H1 (cell line): ENCODE results near the gene LANCL2. TPM values are rescaled to one million over a fixed set of nuclear protein-coding genes. Genes with fewer than 3 reads are reported as not detected.

ENCODE experiments used
- CTCF ChIA-PET: fragments of 300-600 bp; sonication (Branson Sonifier 250); formaldehyde crosslinking; loops from one replicate; lab custom pipeline; 2021; ENCODE audit not compliant: partially characterized antibody; lab: Charles Lee
- POLR2A ChIA-PET: fragments of 300-600 bp; sonication (Branson Sonifier 250); formaldehyde crosslinking; loops from one replicate; lab custom pipeline; 2021; ENCODE audit warnings: inconsistent platforms; ENCODE audit not compliant: partially characterized antibody; lab: Charles Lee
- DNase-seq, 2 experiments: peaks; one replicate each; pipeline versions ENCODE4 v3.0.0 to v3.0.0-alpha.2; 2010 to 2022; ENCODE audit warnings: low spot score in 2 of 2, low read depth in 1 of 2, mixed read lengths in 1 of 2
- FAIRE-seq: peaks from 2 replicates; lab custom pipeline; 2011; peaks lifted over from hg19 to GRCh38; lab: Jason Lieb, UNC
- H2AFZ ChIP-seq: 2 replicates; pipeline ENCODE4 v1.8.1; 2012; ENCODE audit warnings: low read length, inconsistent platforms
- H2AK5ac ChIP-seq: 2 replicates; pipeline ENCODE4 v1.6.1; 2013; ENCODE audit warnings: low read depth, low read length
- H2BK120ac ChIP-seq: replicated peaks from 2 replicates; pipeline ENCODE3; 2013; ENCODE audit warnings: low read depth, low read length, inconsistent platforms
- H2BK12ac ChIP-seq: 2 replicates; pipeline ENCODE4 v1.6.1; 2013; ENCODE audit warnings: low read depth, low read length
- H2BK15ac ChIP-seq: 2 replicates; pipeline ENCODE4 v1.6.1; 2013; ENCODE audit warnings: low read length
- H2BK20ac ChIP-seq: 2 replicates; pipeline ENCODE4 v1.6.1; 2013; ENCODE audit warnings: low read length
- H2BK5ac ChIP-seq: 2 replicates; pipeline ENCODE4 v1.6.1; 2013; ENCODE audit warnings: low read depth, low read length
- H3K14ac ChIP-seq: 2 replicates; pipeline ENCODE4 v1.6.1; 2013; ENCODE audit warnings: inconsistent platforms; ENCODE audit not compliant: insufficient read length
- H3K18ac ChIP-seq: 2 replicates; pipeline ENCODE4 v1.6.1; 2013; ENCODE audit warnings: low read length; ENCODE audit errors: extremely low read depth
- H3K23ac ChIP-seq: 2 replicates; pipeline ENCODE4 v1.6.1; 2013; ENCODE audit warnings: inconsistent platforms; ENCODE audit not compliant: insufficient read length
- H3K23me2 ChIP-seq: 2 replicates; pipeline ENCODE4 v1.6.1; 2013; ENCODE audit warnings: low read depth, low read length
- H3K27ac ChIP-seq: 2 replicates; pipeline ENCODE4 v1.6.1; 2011; ENCODE audit warnings: low read depth, low read length, inconsistent platforms
- H3K27me3 ChIP-seq, 4 experiments: replicated peaks in 1 of 4; 1 replicate in 1 of 4; 2 replicates in 3 of 4; pipeline versions ENCODE4 v1.6.1 to v1.8.1; 2011 to 2013; ENCODE audit warnings: low read length in 3 of 4, mild to moderate bottlenecking in 3 of 4, inconsistent platforms in 2 of 4, mixed read lengths in 2 of 4, moderate library complexity in 1 of 4; ENCODE audit not compliant: control insufficient read depth in 3 of 4, insufficient read depth in 3 of 4; ENCODE audit errors: extremely low read depth in 1 of 4
- H3K36me3 ChIP-seq, 4 experiments: 2 replicates each; pipeline versions ENCODE4 v1.6.1 to v1.8.1; 2011 to 2013; ENCODE audit warnings: mild to moderate bottlenecking in 4 of 4, low read length in 3 of 4, moderate library complexity in 2 of 4, control low read depth in 1 of 4, inconsistent platforms in 1 of 4; ENCODE audit not compliant: insufficient read depth in 4 of 4, control insufficient read depth in 2 of 4
- H3K4ac ChIP-seq: replicated peaks from 2 replicates; pipeline ENCODE3; 2013; ENCODE audit warnings: low read length, low read depth, mixed read lengths, inconsistent platforms; ENCODE audit not compliant: insufficient read length
- H3K4me1 ChIP-seq, 4 experiments: replicated peaks in 1 of 4; 1 replicate in 1 of 4; 2 replicates in 3 of 4; pipeline versions ENCODE4 v1.6.1 to v1.8.1; 2011 to 2013; ENCODE audit warnings: low read length in 3 of 4, inconsistent platforms in 2 of 4, mixed read lengths in 1 of 4; ENCODE audit not compliant: insufficient read depth in 4 of 4, control insufficient read depth in 3 of 4
- H3K4me2 ChIP-seq, 2 experiments: 2 replicates each; pipeline versions ENCODE4 v1.6.1 to v1.8.1; 2011 to 2013; ENCODE audit warnings: low read depth in 2 of 2, low read length in 2 of 2, control low read depth in 1 of 2, inconsistent platforms in 1 of 2, mild to moderate bottlenecking in 1 of 2; ENCODE audit not compliant: insufficient read depth in 1 of 2
- H3K4me3 ChIP-seq, 4 experiments: fragments of 200-600, 300-600 bp in 1 of 4; sonication (generic), shearing (Covaris generic), sonication (Bioruptor Twin) in 1 of 4; 2 replicates each; pipeline versions ENCODE4 v1.5.1 to v1.8.1; 2011 to 2016; ENCODE audit warnings: low read length in 4 of 4, low read depth in 3 of 4, control low read depth in 2 of 4, inconsistent platforms in 2 of 4, mild to moderate bottlenecking in 2 of 4, mixed read lengths in 1 of 4, moderate library complexity in 1 of 4; ENCODE audit not compliant: insufficient read depth in 2 of 4; ENCODE audit errors: extremely low read depth in 1 of 4
- H3K56ac ChIP-seq: replicated peaks from 2 replicates; pipeline ENCODE3; 2013; ENCODE audit warnings: low read depth, mild to moderate bottlenecking, mixed read lengths, low read length, inconsistent platforms; ENCODE audit not compliant: insufficient read length
- H3K79me1 ChIP-seq: 2 replicates; pipeline ENCODE4 v1.6.1; 2013; ENCODE audit warnings: low read depth, low read length, control low read depth
- H3K79me2 ChIP-seq, 2 experiments: 2 replicates each; pipeline versions ENCODE4 v1.6.1 to v1.8.1; 2012 to 2013; ENCODE audit warnings: low read length in 2 of 2, mild to moderate bottlenecking in 2 of 2, inconsistent platforms in 1 of 2; ENCODE audit not compliant: insufficient read depth in 2 of 2, control insufficient read depth in 1 of 2
- H3K9ac ChIP-seq, 4 experiments: replicated peaks in 1 of 4; 1 replicate in 1 of 4; 2 replicates in 3 of 4; pipeline versions ENCODE4 v1.6.1 to v1.8.1; 2011 to 2013; ENCODE audit warnings: low read depth in 3 of 4, low read length in 3 of 4, control low read depth in 2 of 4, mild to moderate bottlenecking in 2 of 4, moderate library complexity in 2 of 4, inconsistent platforms in 1 of 4; ENCODE audit errors: extremely low read depth in 1 of 4
- H3K9me3 ChIP-seq, 2 experiments: 2 replicates each; pipeline versions ENCODE4 v1.6.1 to v1.8.1; 2012 to 2013; ENCODE audit warnings: mild to moderate bottlenecking in 2 of 2, moderate library complexity in 2 of 2, control low read depth in 1 of 2, inconsistent platforms in 1 of 2, low read depth in 1 of 2, low read length in 1 of 2, mixed read lengths in 1 of 2; ENCODE audit not compliant: insufficient read depth in 2 of 2
- H4K20me1 ChIP-seq, 2 experiments: replicated peaks in 1 of 2; 2 replicates each; pipeline versions ENCODE3 to v1.8.1; 2011 to 2013; ENCODE audit warnings: inconsistent platforms in 2 of 2, low read length in 2 of 2, mild to moderate bottlenecking in 1 of 2; ENCODE audit not compliant: insufficient read depth in 2 of 2, control insufficient read depth in 1 of 2
- H4K5ac ChIP-seq: 2 replicates; pipeline ENCODE4 v1.6.1; 2013; ENCODE audit warnings: low read length, low read depth, mixed read lengths, inconsistent platforms; ENCODE audit not compliant: insufficient read length
- H4K8ac ChIP-seq: 2 replicates; pipeline ENCODE4 v1.8.0; 2013; ENCODE audit warnings: mild to moderate bottlenecking, moderate library complexity, low read length, inconsistent platforms; ENCODE audit not compliant: insufficient read depth; ENCODE audit errors: extremely low read depth
- H4K91ac ChIP-seq: replicated peaks from 2 replicates; pipeline ENCODE3; 2013; ENCODE audit warnings: low read length, mixed read lengths, inconsistent platforms; ENCODE audit not compliant: insufficient read length
- ASH2L ChIP-seq: fragments of 200-600, 300-600 bp; sonication (generic); IDR thresholded peaks from one replicate; pipeline ENCODE4 v1.7.1; 2017; ENCODE audit warnings: low read length
- E2F6 ChIP-seq: IDR thresholded peaks from 2 replicates; pipeline ENCODE4 v1.6.1; 2012; ENCODE audit warnings: inconsistent platforms
- HDAC2 ChIP-seq, 2 experiments: fragments of 300-600 bp in 1 of 2; sonication (generic) in 1 of 2; IDR thresholded peaks; 2 replicates each; pipeline ENCODE4 v1.6.1; 2011 to 2012; ENCODE audit warnings: low read depth in 2 of 2, low read length in 2 of 2, mild to moderate bottlenecking in 2 of 2, moderate library complexity in 2 of 2, borderline replicate concordance in 1 of 2, inconsistent platforms in 1 of 2
- WGBS, 2 experiments: shearing (Covaris generic) in 1 of 2; methylation state at CpG; one replicate each; pipeline versions ENCODE4 v1.1.6 to v1.1.7; 2013 to 2015; ENCODE audit warnings: low lambda C conversion rate in 2 of 2, mixed read lengths in 2 of 2, inconsistent platforms in 1 of 2, low coverage in 1 of 2, missing lambda C conversion rate in 1 of 2; ENCODE audit not compliant: insufficient replicate concordance in 2 of 2, insufficient coverage in 1 of 2, insufficient read length in 1 of 2; ENCODE audit errors: extremely low coverage in 1 of 2, missing lambda C conversion rate in 1 of 2; 5-methylcytosine and 5-hydroxymethylcytosine counted together
- long read RNA-seq, 2 experiments: library from RNA in 1 of 2; library from capped mRNA in 1 of 2; stranded (forward); transcript quantifications; one replicate each; pipeline ENCODE4 v2.0.0, GENCODE V29; 2021; ENCODE audit warnings: inconsistent platforms in 1 of 2
- polyA minus RNA-seq, 3 experiments: library from RNA; depleted of rRNA, polyadenylated mRNA; stranded (reverse); fragments of >200 nt; gene quantifications; 1 replicate in 2 of 3; 2 replicates in 1 of 3; pipeline ENCODE4 v1.2.3, GENCODE V29; 2011
- polyA plus RNA-seq, 7 experiments: library from polyadenylated mRNA; depleted of rRNA in 3 of 7; stranded (reverse) in 5 of 7; unstranded in 2 of 7; fragments of >200 nt in 5 of 7; fragments of 200-250 nt in 2 of 7; gene quantifications; 1 replicate in 5 of 7; 2 replicates in 1 of 7; 4 replicates in 1 of 7; pipeline versions ENCODE4 v1.2.1 to v1.2.3, GENCODE V29; 2011 to 2013; ENCODE audit warnings: missing spikeins in 2 of 7, mixed read lengths in 2 of 7
- total RNA-seq: library from RNA; stranded (reverse); fragmentation: NEBNext Ultra II Directional; extraction: Animal tissue kit (Norgen Biotek cat#: 25700); gene quantifications from 2 replicates; pipeline ENCODE4 v1.2.1, GENCODE V29; 2021

Gene LANCL2
- total RNA-seq = 9.2 and 11.4 TPM in 2 replicates
- polyA plus RNA-seq (2011; rRNA removed) = 9.5 and 10.7 TPM in 2 replicates
- 11.0 TPM for polyA plus RNA-seq (2011; cell fraction: cytosol; rRNA removed)
- 12.0 TPM for polyA plus RNA-seq (2011; cell fraction: nucleus; rRNA removed)
- polyA plus RNA-seq (2012, experiment 1 of 2) = 8.8 to 11.4 TPM (median 10.5 TPM) in 4 replicates
- polyA plus RNA-seq (2012, experiment 2 of 2) = 5.8 TPM
- 6.4 TPM for polyA plus RNA-seq (2013, experiment 1 of 2)
- 6.4 TPM for polyA plus RNA-seq (2013, experiment 2 of 2)
- 14.9 and 18.8 TPM in 2 replicates for polyA minus RNA-seq (2011; rRNA and poly(A)+ RNA removed)
- polyA minus RNA-seq (2011; cell fraction: cytosol; rRNA and poly(A)+ RNA removed) = 2.6 TPM
- polyA minus RNA-seq (2011; cell fraction: nucleus; rRNA and poly(A)+ RNA removed) = 5.3 TPM
- long read RNA-seq, experiment 1, full-length matches to known transcripts = 9 of 25 reads
- long read RNA-seq, experiment 1, partial matches to known transcripts = 12 of 25 reads
- long read RNA-seq, experiment 1, other reads (novel, unspliced or antisense) = 4 of 25 reads
- long read RNA-seq, experiment 2, full-length matches to known transcripts = 13 of 20 reads
- long read RNA-seq, experiment 2, partial matches to known transcripts = 1 of 20 reads
- long read RNA-seq, experiment 2, other reads (novel, unspliced or antisense) = 6 of 20 reads

- Histone ChIP-seq H3K9me3 (no peaks in the 10 kb centered on the region), H3K23me2 (no peaks in the 10 kb centered on the region), H3K4me1 (peaks cover 0 to 6% (median 3%) of the 10 kb centered on the region in 4 experiments; a peak in 4 of 7 replicates), H4K20me1 (no peaks in the 10 kb centered on the region), H3K18ac (peak within 1 kb of the TSS; percentile 82), H3K4ac (no peak within 1 kb of the TSS), H4K91ac (peak within 1 kb of the TSS; percentile 92), H4K8ac (peak within 1 kb of the TSS; percentile 99; the same call in 1 of the 2 replicates), H2BK12ac (no peak within 1 kb of the TSS; the same call in 1 of the 2 replicates)
- DNase-seq = no peak
- CTCF ChIA-PET = interaction anchor here (1.2 to 1.6 kb wide), 2 partner anchors 21 to 50 kb away, joined by 3 to 4 read pairs; no protein-coding TSS in a partner anchor
- TF ChIP-seq E2F6 = 0 out of 2 replicates have a peak, but pooled peaks have one; percentile 1
- TF ChIP-seq HDAC2 (IDR thresholded peaks at IDR 0.05; ENCODE audit: borderline replicate concordance in 1 of 2, low read depth in 2 of 2, low read length in 2 of 2) = no peak
- peak; percentile 82 for TF ChIP-seq ASH2L
- TF ChIP-seq, all 59 proteins: peak for 2
- H3K79me1 ChIP-seq = peaks cover 4% of the 10 kb centered on the region; the same call in 1 of the 2 replicates
- peak within 1 kb of the TSS; percentile 82 to 98 (median 94) for H3K9ac ChIP-seq
- no peak within 1 kb of the TSS for H2BK20ac ChIP-seq
- peaks cover 0 to 22% of the 10 kb centered on the region in 2 experiments; a peak in 2 of 4 replicates for H3K79me2 ChIP-seq
- H3K14ac ChIP-seq = no peak within 1 kb of the TSS
- no peak within 1 kb of the TSS for H2BK15ac ChIP-seq
- H2AK5ac ChIP-seq = no peak within 1 kb of the TSS
- 0% methylated on average over 21 of the region's 28 CpGs; no CpG with 5 or more reads in 1 of the 2 experiments for WGBS, 2 experiments
- H4K5ac ChIP-seq = peak within 1 kb of the TSS; percentile 89
- H3K23ac ChIP-seq = no peak within 1 kb of the TSS
- H3K27me3 ChIP-seq = no peaks in the 10 kb centered on the region
- H3K27ac ChIP-seq = peak within 1 kb of the TSS; percentile 99
- H3K36me3 ChIP-seq = no peaks in the 10 kb centered on the region
- H3K56ac ChIP-seq = peak within 1 kb of the TSS; percentile 82
- peak within 1 kb of the TSS; percentile 94 for H2BK5ac ChIP-seq
- H3K4me3 ChIP-seq = peak within 1 kb of the TSS; percentile 79 to 99 (median 98)
- FAIRE-seq = no peak
- POLR2A ChIA-PET = interaction anchor here (0.6 to 3.9 kb wide), 27 partner anchors 9 to 622 kb away, joined by 3 to 32 read pairs (median 5); no protein-coding TSS in a partner anchor
- H3K4me2 ChIP-seq = peak within 1 kb of the TSS; percentile 70 to 77
- no peak within 1 kb of the TSS; the same call in 1 of the 2 replicates for H2AFZ ChIP-seq
- H2BK120ac ChIP-seq = no peak within 1 kb of the TSS
Observed at GRCh38 chr7:55365205-55365674, at the start of gene LANCL2. Gene LANCL2, plus strand, starts transcription at chr7:55365337. Its CDS starts 689 bp downstream, at chr7:55366026.
